Limb (tissue), 2 donors: ENCODE measurements around the gene SPTLC3.

Experiments
- DNase-seq, 2 donors: peaks; one replicate each; pipeline ENCODE4 v3.0.0-alpha.2; 2016; ENCODE audit errors: extremely low spot score in 2 of 2

Gene SPTLC3

DNA sequence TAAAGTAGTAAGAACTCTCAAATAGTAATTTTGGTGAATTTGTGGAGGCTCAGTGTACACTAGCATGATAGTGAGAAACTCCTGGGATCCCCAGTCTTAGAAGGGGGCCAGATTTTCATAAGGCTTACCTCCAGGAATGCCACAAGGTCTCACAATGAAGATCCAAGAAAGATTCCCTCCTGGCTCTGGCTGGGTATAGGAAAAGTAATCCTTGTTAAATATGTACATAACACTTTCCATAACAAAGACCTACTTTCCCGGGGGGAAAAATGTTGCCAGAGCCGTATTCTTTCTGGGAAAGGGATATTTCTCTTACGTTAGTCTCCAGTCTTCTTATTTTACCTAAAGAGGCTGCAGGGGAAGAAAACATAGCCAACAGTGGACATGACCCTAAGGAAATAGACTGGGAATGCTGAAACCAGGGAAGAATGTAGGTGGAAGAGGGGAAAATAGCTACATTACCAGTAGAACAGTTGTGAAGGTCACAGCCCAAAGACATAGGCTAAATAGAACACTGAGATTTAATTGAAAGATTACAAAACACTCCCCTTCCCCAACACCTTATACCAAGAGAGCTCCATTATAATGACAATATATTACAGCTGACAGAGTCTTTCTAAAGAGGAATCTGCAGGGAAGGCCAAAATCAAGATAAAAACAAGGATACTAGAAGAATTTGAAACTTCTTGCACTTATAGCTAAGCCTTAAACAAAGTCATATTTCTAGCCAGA is 177.4 kb downstream of the SPTLC3 start:
- DNase-seq = no peak

DNA sequence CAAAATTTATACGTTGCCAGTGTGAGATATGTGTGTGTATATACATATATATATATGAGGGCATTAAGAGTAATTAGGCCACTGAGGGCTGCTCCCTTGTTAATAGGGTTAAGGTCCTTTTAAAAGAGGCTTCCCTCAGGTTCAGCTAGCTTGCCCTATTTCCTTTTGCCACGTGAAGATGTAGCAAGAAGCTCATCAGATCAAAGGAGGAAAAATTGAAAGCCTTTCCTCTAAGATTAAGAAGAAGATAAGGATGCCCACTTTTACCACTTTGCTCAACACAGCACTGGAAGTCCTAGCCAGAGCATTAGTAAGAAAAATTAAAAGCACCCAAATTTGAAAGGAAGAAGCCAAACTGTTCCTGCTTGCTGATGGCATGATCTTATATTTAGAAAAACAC is 179.1 kb downstream of the SPTLC3 start:
- DNase-seq = no peak

DNA sequence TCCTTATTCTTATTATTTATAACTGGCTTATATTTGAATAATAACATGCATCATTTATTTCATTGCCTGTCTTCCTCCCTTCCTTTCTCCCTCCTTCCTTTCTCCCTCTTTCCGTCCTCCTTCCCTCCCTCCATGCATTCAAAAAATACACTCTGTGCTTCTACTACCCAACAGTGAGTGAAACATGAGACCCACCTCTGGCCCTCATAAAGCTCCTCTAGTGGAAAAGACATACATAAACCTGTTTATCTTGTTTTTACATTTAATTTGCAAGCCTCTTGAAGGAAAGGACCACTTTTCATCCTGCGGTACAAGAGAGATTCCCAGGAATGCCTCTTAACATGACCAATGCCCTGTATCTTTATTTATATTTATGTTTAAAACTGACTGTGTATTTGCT is 190.5 kb downstream of the SPTLC3 start:
- DNase-seq = no peak

DNA sequence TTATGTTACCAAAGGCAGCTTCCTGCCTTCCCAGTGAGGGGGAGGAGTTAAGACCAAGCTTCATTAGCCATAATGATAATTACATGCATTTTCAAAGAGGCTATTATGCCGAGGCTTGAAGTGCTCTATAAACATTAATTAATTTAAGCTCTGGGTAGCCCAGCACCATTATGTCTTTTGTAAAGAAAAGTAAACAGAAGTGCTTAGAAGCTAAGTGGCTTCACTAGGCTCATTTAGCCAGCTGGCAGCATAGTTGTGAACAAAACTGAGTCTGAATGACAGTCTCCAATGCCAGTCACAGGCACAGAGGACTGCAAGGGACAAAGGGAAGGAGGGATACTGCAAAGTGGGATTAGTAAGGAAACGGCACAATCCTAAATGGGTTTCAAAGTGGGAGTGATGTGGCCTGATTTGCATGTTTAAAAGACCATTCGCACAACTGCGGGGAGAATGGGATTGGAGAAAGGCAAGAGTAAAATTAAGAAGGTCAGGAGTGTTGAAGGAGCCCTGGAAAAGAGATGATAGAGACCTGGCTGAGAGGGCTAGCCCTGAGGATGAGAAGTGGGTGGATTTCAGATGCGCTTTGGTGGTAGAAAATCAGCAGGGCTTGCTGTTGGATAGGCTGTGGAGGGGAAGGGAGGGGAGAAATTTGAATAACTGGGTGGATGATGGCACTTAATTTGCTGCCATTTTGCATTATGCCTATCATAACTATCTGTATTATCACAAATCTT is 192.2 kb downstream of the SPTLC3 start:
- DNase-seq = no peak

DNA sequence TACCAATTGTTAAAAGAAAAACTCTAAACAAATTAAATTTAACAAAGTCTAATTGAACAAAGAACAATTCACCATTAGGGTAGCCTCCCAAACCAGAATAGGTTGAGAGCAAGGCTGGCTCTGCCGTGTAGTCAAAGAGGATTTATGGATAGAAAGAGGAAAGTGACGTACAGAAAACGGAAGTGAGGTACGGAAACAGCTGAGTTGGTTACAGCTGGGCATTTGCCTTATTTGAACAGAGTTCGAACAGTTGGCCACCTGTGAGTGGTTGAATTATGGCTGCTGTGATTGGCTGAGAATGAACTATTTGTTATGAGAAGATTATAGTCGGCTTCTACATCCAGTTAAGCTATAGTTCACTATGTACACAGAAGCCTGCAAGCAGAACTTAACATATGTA is 193.8 kb downstream of the SPTLC3 start:
- DNase-seq = no peak

DNA sequence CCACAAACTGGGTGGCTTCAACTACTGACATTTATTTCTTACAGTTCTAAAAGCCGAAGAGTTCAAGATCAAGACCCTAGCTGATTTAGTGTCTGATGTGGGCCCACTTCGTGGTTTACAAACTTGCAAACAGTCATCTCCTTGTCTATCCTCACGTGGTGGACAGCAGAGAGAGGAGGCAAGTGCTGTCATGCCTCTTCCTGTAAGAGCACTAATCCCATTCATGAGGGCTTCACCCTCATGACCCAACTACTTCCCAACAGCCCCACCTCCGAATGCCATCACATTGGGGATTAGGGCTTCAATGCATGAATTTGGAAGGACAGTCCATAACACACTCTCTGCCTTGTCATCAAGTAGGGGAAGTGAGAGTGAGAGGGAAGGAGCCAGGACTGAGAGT is 196.7 kb downstream of the SPTLC3 start:
- DNase-seq = no peak

DNA sequence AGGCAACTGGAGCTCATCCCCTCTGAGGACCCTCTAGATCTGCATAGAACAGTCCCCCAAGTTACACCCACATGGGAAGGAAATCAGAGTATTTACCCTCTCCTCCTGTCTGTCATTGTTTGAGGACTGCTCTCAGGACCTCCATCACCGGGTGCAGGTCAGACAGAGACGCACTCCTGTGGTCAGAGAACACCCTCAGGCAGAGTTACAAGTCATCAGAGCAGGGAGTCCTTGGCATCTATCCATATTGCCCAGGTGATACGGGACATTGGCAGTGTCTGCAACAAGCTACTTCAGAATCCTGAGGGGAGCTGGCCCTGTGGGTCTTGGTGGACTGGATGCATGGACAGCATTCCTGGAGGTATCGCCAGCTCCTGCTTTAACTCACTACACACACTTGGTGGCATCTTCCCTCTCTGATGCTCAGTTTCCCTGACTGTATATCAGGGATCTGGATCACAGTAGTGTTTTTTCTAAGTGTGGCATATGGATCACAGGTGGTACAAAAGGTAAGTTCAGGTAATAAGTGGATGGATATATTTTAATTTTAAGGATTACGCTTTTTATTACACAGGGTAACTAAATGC is 197.2 kb downstream of the SPTLC3 start:
- no peak for DNase-seq

DNA sequence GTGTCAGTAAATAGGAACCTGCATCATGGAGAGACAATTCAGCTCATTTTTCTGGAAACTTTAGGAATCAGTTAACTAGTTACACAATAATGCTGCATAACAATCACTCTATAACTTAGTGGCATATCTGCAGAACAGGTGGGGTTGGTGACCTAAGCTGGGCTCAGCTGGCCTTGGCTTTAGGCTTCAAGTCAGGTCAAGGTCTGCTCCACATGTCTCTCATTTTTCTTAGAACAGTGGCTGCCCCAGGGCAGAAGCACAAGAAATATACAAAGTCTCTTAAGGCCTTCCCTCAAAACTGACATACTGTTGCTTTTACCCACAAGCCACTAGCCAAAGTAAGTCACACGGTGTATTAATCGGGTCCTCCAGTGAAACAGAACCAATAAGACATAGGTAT is 198.2 kb downstream of the SPTLC3 start:
- no peak for DNase-seq

DNA sequence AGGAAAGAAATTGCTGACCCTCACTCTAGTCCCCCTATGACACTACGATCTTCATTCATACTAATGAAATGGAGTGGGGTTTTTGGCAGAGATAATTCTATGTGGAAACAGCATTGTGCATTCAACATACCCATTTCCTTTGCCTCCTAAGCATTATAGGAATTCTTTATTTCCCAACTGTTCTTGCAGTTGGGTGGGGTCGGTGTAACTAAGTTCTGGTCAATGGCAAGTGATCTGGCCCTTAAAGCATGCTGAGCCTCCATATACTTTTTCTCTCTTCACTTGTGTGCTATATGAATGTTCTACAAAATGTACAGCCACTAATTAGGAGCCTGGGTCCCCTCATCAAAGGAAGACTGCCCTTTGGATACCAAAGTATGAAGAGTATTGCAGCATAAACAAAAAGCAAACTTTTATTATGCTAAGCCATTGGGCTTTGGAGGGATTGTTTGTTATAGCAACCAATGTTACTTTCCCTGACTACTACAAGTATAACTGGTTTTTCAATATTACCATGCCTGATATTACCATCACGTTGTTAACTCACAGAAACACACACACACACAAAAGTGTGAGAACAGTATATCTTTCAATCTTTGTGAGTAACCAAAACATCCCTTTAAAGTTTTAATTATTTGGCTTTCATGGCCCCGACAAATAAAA is 203.3 kb downstream of the SPTLC3 start:
- DNase-seq = no peak

DNA sequence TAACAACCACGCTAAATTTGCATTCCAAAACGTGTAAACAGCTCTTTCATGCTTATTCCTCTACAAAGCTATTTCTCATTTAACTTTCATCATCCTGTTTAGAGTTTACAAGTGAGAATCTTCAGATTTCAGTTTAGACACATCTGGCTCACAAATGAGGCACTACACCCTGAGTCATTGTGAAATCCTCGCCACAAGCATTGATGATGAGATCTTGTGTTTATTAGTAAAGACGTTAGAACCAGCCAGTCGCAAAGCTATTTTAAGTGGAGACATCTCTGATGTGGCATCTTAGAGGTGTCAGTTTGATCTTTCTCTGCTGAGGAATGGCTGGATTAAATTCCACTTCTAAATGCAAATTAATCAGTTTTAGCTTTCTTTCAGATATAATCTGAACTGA is 204.0 kb downstream of the SPTLC3 start:
- DNase-seq = no peak

DNA sequence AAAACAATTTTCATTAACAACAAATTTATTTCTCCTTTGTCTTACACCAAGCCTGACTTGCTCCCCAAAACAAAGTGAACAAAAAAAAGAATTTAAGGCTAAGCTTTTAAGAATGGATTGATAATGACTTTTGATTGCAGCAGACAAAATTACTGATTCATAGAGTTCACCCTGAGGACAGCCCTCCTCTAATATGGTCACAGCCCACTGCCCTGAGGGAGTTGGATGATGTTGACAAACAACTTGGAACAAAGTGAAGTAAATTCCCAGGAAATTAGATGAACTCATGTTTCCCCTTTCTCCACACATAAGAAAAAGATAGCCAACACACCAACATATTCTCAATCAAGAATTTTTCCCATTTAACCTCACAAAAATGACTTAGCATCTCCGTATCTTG is 204.6 kb downstream of the SPTLC3 start:
- no peak for DNase-seq

DNA sequence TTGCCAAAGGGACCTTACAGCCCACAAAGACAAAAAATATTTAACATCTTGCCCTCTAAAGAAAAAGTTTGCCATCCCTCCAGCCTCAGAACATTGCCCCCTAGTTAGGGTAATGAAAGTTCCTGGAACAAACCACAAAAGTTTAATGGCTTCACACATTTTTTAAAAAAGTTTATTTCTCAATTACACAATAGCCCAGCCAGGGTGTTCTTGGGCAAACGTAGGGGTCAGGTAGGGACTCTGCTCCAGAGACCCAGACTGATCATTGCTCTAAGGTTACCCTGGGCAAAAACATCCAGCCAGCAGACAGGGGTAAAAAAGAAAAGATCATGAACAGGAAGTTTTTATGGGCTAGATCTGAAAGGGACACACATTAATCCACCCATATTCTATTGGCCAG is 207.8 kb downstream of the SPTLC3 start:
- DNase-seq = no peak
